HG02870 (cell line): Measurements from ENCODE around the gene SELENOO.

Source experiments
- ATAC-seq: cut with Tn5 transposase; IDR thresholded peaks from one replicate; pipeline ENCODE4 v1.9.1; 2021; ENCODE audit warnings: mild to moderate bottlenecking, moderate library complexity; ENCODE audit not compliant: unreplicated experiment

The SELENOO gene

DNA sequence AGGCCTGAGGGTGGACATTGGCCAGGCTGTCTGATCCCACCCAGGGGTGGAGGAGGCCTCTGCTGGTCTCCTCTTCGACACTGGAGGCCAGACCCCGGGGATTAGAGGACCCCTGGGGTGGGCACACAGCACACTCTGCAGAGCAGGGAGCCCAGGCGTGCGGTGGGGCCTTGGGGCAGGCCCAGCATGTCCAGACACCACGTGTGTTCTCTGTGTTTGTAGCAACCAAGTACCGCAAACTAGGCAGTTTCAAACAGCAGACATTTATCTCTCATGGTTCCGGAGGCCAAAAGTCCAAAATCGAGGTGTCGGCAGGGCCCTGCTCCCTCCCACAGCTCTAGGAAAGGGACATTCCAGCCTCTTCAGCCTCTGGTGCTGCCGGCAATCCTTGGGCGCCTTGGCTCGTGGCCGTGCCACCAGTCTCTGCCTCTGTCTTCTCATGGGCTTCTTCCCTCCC, 28.8 kb upstream of the SELENOO start:
- ATAC-seq = no peak

DNA sequence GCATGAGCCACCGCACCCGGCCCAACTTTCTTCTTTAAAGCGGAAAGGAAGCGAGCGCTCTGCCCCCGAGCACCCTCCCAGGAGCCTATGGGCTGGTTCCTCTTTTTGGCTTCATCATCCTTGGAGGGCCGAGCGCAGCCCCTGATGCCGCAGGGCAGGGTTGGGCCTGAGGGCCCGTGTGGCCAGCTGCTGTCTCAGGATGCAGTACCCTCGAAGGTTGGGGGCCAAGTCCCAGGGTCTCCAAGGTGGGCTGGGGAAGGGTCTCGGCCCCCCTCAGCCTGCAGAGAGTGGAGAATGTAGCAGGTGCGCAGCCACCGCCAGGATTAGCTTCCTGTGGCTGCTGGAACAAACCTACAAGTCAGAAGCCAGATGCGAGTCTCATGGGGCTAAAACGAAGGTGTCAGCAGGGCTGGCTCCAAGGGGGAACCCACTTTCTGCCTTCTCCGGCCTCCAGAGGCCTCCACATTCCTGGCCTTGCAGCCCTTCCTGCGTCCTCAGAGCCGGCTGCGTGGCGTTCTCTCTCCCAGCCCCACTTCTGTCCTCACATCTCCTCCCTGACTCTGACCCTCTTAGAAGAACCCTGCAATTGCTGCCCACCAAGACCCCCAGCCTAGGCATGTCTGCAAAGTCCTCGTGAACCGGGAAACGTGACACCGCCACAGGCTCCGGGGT, 27.4 kb upstream of the SELENOO start:
- no peak for ATAC-seq

DNA sequence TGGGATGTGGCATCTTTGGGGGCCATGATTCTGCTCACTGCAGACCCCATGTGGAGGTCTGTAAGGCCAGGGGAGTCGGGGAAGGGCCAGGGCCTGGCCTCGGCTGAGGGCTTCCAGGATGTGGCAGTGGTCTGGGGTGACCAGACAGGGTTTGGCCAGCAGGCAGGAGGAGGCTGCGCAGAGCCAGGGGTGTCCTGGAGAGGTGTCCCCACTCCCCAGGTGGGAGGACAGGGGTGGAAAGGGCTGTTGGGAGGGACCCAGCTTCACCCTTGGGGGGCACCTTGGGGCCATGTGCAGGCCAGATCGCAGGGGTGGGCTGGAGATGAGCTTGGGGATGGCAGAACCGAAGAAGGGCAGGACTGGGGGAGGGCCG, 26.8 kb upstream of the SELENOO start:
- no peak for ATAC-seq

DNA sequence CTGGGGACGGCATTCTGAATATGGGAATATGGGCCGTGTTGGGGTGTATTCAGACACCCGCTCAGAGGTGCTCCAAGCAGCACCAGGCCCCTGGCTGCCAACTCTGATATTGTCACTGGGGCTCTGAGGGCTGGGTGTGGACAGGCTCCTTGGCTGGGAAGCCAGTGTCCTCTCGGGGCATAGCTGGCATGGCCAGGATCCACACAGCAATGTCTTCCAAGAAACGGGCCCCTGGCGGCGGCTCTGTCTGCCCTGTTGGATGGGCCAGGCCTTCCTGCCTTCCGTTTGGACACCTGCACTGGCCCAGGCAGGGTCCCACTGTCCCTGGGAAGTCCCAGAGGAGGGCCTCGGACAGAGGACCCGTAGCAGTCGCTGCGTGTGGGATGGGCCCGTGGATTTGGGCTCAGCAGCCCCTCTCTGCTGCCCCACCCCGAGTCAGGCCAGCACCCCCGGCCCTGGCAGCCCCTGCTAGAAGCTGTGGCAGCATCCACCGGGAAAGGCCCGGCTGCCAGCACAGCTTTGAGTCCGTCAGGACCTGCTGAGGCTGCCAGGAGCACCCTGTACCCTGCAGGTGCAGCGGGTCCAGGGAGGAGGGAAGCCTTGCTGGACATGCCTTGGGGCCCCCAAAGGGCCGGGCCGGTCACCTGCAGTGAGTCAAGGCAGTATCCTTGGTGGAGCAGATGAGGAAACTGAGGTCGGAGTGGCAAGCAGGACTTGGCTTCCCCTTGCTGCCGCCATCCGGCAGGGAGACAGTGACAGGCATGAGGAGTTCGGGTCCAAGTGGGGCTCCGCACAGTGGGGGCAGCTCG, 26.2 kb upstream of the SELENOO start:
- ATAC-seq = no peak

DNA sequence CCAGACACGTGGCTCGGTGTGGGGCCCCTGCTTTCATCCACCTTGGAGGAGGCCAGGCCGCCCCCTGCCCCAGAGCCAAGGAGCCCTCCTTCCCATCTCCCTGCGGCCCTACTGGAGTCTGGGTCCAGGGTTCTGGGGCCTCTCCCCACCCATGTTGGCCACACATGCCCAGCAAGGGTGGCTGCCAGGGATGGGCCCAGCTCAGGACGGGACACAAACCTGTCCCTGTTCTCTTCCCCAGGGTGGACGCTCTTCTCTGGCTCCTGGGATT, 25.7 kb upstream of the SELENOO start:
- ATAC-seq = no peak

DNA sequence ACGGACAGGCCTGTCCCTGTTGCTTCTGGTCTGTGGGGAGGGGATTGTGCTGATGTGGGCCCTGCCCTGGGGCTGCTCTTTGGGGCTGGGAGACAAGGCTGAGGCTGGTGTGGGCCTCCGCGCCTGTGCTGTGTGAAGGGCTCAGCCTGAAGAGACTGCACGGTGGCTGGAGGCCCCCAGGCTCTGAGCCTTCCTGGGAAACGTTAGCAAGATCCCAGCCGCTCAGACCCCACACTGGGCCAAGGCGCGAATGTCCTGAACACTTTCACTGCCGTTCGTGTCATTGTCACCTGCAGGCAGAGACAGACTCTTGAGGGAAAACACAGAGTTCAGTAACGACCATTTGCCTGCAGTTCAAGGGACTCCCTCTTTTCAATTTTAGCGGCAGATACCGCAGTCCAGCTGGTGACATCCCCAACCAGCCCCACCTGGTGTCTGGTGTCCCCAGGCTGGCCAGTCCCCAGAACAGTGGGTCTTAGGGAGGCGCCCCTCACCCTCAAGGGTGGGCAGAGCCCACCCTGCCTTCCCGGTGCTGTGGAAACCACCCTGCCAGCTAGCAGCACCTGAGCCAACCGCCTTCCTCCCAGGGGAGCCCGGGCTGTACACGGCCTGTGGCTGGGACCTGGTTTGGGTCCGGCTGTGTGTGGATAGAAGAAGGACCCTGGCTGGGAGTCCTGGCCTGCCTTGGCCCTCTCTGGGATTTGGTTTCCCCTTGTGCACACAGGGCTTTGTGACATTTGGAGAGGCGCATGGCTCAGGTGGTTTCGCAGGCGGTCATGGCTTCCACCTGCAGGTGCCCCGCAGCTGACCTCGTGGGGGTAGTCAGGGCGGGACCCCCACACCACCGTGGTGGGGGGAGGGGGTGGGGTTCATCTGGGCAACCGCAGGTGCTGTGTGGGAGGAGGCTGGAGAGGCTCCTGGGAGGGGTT, 24.6 kb upstream of the SELENOO start:
- ATAC-seq = no peak

DNA sequence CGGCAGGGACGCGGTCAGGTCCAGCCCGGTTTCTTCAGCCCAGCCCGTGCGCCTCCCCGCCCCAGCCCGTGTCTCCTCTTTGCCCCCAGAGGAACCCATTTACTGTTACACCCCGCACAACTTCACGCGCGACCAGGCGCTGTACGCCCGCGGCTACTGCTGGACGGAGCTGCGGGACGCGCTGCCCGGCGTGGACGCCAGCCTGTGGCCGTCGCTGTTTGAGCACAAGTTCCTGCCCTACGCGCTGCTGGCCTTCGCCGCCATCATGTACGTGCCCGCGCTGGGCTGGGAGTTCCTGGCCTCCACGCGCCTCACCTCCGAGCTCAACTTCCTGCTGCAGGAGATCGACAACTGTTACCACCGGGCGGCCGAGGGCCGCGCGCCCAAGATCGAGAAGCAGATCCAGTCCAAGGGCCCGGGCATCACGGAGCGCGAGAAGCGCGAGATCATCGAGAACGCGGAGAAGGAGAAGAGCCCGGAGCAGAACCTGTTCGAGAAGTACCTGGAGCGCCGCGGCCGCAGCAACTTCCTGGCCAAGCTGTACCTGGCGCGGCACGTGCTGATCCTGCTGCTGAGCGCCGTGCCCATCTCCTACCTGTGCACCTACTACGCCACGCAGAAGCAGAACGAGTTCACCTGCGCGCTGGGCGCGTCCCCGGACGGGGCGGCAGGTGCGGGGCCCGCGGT, 23.8 kb upstream of the SELENOO start:
- ATAC-seq = no peak

DNA sequence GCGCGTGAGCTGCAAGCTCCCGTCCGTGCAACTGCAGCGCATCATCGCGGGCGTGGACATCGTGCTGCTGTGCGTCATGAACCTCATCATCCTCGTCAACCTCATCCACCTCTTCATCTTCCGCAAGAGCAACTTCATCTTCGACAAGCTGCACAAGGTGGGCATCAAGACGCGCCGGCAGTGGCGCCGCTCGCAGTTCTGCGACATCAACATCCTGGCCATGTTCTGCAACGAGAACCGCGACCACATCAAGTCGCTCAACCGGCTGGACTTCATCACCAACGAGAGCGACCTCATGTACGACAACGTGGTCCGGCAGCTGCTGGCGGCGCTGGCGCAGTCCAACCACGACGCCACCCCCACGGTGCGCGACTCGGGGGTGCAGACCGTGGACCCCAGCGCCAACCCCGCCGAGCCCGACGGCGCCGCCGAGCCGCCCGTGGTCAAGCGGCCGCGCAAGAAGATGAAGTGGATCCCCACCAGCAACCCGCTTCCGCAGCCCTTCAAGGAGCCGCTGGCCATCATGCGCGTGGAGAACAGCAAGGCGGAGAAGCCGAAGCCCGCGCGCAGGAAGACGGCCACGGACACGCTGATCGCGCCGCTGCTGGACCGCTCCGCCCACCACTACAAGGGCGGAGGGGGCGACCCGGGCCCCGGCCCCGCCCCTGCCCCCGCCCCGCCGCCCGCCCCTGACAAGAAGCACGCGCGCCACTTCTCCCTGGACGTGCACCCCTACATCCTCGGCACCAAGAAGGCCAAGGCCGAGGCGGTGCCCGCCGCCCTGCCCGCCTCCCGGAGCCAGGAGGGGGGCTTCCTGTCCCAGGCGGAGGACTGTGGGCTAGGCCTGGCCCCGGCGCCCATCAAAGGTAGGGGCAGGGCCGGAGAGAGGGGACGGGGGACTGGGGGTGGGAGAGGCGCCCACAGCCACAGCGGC, 23.0 kb upstream of the SELENOO start:
- ATAC-seq = no peak

DNA sequence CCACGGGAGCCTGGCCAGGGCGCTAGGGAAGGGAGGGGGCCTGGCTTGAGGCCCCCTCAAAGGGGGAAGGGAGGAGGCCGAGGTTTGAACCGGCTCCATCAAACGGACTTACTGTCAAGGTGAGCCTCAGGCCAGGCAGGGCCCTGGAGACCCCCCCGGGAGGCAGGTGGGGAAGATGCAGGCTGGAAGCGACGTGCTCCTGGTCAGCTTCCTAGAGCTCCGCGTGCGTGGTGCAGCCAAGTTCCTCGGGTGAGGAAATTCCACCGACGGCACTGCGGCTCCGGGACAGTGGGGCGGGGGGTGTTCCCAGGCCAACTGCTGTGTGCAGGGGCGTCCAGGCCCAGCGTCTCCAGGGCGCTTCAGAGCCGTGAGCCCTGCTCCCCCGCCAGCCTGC, 22.3 kb upstream of the SELENOO start:
- no peak for ATAC-seq

DNA sequence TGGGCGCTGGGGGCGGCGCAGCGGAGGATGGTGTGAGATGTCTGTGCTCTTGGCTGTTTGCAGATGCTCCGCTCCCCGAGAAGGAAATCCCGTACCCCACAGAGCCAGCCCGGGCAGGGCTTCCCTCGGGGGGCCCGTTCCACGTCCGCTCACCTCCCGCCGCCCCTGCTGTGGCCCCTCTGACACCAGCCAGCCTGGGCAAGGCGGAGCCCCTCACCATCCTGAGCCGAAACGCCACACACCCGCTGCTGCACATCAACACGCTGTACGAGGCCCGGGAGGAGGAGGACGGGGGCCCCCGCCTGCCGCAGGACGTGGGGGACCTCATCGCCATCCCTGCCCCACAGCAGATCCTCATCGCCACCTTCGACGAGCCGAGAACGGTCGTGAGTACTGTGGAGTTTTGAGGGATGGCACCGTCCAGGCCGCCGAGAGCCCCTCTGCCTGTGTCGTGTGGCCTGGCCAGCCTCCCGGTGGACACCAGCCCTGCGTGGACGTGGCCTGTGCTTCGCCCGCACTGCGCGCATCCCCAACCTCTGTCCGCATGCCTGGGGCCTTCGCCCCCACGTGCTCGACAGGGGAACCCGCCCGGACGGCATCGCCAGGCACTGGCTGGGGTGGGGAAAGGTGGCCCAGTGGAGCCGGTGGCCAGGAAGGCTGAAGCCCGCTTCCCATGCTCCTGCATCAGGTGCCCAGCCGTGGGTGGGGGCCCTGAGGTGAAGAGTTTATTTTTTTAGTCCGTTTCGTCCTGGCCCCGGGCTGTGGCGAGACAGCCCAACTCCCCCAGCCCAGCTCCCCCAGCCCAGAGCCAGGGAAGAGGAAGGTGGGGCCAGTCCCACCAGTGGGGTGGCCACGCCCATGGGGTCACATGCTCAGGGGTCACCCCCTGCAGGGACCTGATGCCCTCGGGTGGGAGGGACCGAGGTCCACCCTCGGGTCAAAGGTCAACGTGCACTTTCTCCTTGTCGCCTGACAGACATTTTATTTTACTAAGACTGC, 21.6 kb upstream of the SELENOO start:
- no peak for ATAC-seq

DNA sequence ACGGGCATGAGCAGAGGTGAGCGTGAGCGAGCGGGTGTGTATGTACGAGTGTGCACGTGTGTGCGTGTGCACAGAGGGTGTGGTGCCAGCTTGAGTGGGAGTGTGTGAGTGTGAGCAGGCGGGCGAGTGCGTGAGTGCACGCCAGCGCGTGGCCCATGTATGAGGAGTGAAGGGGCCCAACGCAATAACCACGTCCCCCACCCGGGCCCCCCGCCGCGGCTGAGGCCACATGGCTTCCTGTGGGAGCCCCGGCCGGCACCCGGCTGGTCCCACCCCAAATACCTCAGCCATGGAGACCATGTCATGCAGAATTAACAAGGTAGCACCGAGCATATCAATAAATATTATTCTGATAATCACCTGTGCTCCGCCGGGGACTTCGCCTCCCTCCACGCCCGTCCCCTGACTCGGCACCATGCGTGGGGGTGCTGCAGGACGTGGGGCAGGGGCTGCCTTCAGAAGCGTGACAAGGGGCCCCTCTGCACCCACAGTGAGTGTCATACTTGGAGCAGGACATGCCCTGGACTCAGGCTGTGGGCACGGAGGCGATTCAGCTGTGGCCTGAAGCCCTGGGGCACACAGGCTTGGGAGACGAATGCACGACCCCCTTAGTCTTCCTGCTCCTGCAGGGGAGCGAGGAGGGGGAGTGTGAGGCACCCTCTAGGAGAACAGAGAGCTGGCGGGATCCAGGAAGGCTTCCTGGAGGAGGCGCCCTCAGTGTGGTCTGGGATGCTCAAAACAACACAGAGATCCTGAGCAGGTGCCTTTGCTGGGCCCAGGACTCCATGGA, 20.7 kb upstream of the SELENOO start:
- no peak for ATAC-seq

DNA sequence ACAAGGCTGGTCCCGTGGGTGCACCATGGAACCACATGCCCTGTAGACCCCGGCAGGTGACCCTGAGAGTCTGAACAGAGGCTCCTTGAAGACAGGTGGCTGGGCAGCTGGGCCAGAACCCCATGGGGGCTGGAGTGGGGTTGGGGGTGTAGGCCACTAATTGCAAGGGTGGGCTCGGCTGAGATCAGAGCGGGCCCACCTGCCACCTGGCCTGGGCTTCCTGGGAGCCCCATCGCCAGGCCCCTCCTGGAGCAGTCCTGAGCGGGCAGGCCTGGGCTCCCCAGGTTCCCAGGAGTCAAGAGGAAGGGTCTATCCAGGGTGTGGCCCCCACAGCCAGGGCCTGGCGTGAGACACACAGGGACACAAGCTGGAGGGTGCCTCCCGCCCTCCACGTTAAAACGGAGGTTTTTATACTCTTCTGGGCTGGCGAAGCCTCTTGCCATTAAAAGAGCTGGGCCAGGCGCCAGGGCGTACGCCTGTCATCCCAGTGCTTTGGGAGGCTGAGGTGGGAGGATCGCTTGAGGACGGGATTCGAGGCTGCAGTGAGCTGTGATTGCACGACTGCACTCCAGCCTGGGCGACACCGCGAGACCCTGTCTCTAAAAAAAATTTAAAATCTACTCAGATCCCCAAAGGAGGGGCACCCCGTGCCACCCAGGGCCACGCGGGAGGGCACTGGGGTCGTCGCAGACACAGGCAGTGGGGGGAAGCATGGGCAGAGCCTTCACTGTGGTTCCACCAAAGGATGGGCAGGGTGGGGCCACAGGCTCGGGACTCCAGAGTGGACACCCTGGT, 19.9 kb upstream of the SELENOO start:
- no peak for ATAC-seq

DNA sequence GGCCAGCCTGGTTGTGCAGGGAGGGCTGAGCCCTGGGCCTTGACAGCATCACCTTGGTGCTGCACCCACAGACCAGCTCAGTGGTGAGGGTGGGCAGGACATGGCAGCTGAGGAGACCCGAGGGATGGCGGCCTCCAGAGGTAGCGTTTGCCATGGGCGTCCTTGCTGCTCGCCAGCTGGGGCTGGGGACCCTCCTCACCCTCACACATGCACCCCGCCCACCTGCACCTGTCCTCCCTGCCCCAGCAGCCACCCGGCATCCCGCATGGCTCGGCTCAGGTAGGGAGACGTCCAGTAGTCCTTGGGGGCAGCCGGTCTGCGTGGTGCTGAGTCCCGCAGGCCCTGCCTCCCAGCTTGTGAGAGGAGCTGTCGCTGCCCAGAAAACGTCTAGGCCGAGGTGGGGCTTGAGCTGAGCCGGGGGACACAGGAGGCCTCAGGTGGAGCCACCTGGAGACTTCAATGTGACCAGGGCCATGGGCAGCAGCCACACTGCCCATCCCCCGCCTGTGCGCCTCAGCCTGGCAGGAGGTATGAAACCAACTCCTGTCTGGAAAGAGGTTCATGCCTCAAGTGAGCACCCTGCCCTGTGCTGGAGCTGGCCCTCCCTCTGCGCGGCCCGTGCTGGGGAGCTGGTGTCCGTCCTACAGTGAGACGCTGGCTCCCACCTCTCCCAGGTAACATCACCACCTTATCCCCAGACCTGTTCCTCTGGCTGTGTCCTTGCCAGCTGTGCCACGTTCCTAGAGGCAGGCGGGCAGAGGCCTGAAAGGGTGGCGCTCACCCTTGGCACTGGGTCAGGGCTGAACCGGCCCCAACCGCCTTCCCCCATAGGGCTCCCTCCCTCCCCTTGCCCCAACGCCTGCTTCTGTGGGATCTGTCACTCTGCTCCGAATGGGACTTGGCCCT, 18.4 kb upstream of the SELENOO start:
- no peak for ATAC-seq

DNA sequence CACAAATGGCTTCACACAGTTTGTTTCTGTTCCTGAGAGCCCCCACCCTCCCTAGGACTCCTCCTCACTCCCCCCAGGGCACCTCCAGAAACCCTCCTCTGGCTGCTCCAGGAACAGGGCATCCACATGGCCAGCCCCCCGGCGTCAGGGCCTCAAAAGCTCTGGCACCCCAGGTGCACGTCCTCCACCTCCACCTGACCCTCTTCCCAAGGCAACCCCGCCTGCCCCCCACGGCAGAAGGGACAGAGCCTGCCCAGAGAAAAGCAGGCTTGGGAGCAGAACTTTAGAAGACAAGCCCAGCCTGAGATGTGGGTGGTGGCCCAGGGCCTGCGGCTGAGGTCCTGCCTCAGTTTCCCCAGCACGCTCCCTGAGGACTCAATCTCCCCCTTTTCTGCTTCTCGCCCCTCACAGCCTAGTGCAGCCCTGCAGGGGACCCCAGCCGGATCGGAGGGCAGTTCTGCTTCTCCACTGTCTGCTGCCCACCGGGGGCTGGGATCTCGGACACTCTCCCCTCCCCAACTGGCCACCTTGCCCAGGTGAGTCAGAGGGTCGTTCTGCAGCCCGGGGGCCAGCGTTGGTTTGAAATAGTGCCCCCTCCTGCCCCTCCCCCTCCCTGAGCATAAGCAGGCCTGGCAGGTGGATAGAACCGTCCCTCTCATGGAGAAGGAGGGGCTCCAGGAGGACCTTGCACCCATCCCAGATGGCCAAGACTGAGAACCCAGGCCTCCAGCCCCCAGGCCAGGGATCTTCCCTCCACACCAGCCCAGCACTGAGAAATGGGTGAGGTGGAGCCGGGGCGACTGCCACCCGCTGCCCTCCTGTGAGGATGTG, 17.5 kb upstream of the SELENOO start:
- no peak for ATAC-seq
